Suprapubic skin (tissue), 3 donors: ENCODE results near the gene SLC10A3.

Source experiments
- CTCF ChIP-seq, 2 donors: fragments of 200-600 bp in 1 of 2; fragments of 450-650 bp in 1 of 2; sonication (generic) in 1 of 2; IDR thresholded peaks; one replicate each; pipeline ENCODE4 v1.5.1; 2016 to 2019; ENCODE audit warnings: antibody characterized with exemption in 2 of 2, mild to moderate bottlenecking in 1 of 2, moderate library complexity in 1 of 2
- POLR2A ChIP-seq, 2 donors: fragments of 450-650 bp; IDR thresholded peaks; one replicate each; pipeline ENCODE4 v1.6.1; 2017; ENCODE audit warnings: antibody characterized with exemption in 2 of 2, mild to moderate bottlenecking in 2 of 2, moderate library complexity in 2 of 2

- TF ChIP-seq CTCF (IDR thresholded peaks at IDR 0.05) (no peak), POLR2A (IDR thresholded peaks at IDR 0.05) (no peak)
These were observed 24.8 kb downstream of the SLC10A3 start for GRCh38 chrX:154465601-154466000.
